ENCODE data around the gene MAST3. TPM values are rescaled to one million over a fixed set of nuclear protein-coding genes. Genes with fewer than 3 reads are reported as not detected.

The MAST3 gene
- total RNA-seq, 2 experiments from 2014 or later = 14.8 to 31.4 TPM

DNA sequence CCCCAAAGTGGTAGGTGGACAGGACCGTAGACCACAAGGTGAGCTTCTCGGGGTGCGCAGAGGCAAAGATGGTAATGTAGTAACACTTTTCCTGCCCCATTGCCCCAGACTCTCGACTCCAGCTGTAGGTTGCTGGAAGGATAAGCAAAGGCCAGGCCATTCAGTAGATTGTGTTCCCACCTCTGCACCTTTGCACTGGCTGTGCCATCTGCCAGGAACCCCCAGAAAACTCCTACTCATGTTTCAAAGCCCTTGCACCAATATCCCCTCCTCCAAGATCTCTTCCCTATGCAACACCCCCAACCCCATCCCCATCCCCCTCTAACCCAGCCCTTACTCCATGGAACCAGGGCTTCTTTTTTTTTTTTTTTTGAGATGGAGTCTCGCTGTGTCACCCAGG, 29.2 kb upstream of the MAST3 start:
- POLR2A ChIA-PET = no interaction called here
- H2AFZ ChIP-seq (ENCODE audit: low read length) = no peak overlapping the region
- no TSS peak for BruUV-seq (replicated peaks)
- no peaks in the 10 kb centered on the region for H4K20me1 ChIP-seq (ENCODE audit: insufficient read depth, low read length)
- intact Hi-C loops (cut with micrococcal nuclease; ENCODE audit: unreplicated experiment) = no loop called here
- H3K4me1 ChIP-seq (ENCODE audit: insufficient read depth, low read length, poor library complexity, severe bottlenecking) = no peaks in the 10 kb centered on the region
- H3K9me2 ChIP-seq (ENCODE audit: insufficient read depth, low read length) = no peaks in the 10 kb centered on the region
- H3K4me3 ChIP-seq (ENCODE audit: low read depth, low read length, poor library complexity, severe bottlenecking) = no peak overlapping the region
- no peaks in the 10 kb centered on the region for H3K79me2 ChIP-seq (ENCODE audit: insufficient read depth, low read depth, low read length)
- peaks cover 50% of the 10 kb centered on the region for H3K36me3 ChIP-seq (ENCODE audit: insufficient read depth, low read length)
- TF ChIP-seq EZH2phosphoT487 (IDR thresholded peaks at IDR 0.05; ENCODE audit: borderline replicate concordance, low read depth, low read length) = no peak
- TF ChIP-seq, protein P1, sequence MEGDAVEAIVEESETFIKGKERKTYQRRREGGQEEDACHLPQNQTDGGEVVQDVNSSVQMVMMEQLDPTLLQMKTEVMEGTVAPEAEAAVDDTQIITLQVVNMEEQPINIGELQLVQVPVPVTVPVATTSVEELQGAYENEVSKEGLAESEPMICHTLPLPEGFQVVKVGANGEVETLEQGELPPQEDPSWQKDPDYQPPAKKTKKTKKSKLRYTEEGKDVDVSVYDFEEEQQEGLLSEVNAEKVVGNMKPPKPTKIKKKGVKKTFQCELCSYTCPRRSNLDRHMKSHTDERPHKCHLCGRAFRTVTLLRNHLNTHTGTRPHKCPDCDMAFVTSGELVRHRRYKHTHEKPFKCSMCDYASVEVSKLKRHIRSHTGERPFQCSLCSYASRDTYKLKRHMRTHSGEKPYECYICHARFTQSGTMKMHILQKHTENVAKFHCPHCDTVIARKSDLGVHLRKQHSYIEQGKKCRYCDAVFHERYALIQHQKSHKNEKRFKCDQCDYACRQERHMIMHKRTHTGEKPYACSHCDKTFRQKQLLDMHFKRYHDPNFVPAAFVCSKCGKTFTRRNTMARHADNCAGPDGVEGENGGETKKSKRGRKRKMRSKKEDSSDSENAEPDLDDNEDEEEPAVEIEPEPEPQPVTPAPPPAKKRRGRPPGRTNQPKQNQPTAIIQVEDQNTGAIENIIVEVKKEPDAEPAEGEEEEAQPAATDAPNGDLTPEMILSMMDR (conservative IDR thresholded peaks at IDR 0.05; ENCODE audit: low read length) = no peak
- no peak overlapping the region for H3K4me2 ChIP-seq (ENCODE audit: low read length)
- CTCF ChIA-PET (ENCODE audit: unreplicated experiment) = no interaction called here
- no peak for DNase-seq (ENCODE audit: low spot score)
- no peaks in the 10 kb centered on the region for H3K9me3 ChIP-seq (ENCODE audit: low read length)
- H3K27ac ChIP-seq (ENCODE audit: low read depth, low read length, poor library complexity, severe bottlenecking) = no peak overlapping the region

DNA sequence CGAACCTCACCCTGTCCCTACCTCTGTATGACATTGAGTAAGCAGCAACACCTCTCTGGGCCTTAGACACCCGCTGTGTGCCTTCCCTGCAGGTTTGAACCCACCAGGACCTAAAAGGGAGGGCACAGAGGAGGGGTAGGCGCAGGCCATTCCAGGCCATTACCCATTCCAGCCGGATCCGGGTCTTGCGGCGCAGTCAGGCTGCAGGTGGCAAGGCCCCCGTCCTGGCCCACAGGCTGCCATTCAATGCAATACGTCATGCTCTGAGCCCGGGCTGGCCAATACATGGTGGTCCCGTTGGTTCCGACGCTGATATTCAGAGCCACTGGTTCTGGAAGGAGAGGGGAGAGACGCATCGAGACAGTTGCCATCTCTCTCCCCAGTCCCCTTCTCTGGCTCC, 28.2 kb upstream of the MAST3 start:
- Histone ChIP-seq H3K4me1 (ENCODE audit: insufficient read depth, low read length, poor library complexity, severe bottlenecking) (no peaks in the 10 kb centered on the region), H4K20me1 (ENCODE audit: insufficient read depth, low read length) (no peaks in the 10 kb centered on the region), H3K4me3 (ENCODE audit: low read depth, low read length, poor library complexity, severe bottlenecking) (no peak overlapping the region), H3K27ac (ENCODE audit: low read depth, low read length, poor library complexity, severe bottlenecking) (no peak overlapping the region), H3K79me2 (ENCODE audit: insufficient read depth, low read depth, low read length) (no peaks in the 10 kb centered on the region), H2AFZ (ENCODE audit: low read length) (no peak overlapping the region), H3K9me3 (ENCODE audit: low read length) (no peaks in the 10 kb centered on the region), H3K9me2 (ENCODE audit: insufficient read depth, low read length) (no peaks in the 10 kb centered on the region), H3K36me3 (ENCODE audit: insufficient read depth, low read length) (peaks cover 52% of the 10 kb centered on the region), H3K4me2 (ENCODE audit: low read length) (no peak overlapping the region)
- TF ChIP-seq, protein P1 (conservative IDR thresholded peaks at IDR 0.05; ENCODE audit: low read length) = no peak
- no peak for TF ChIP-seq EZH2phosphoT487 (IDR thresholded peaks at IDR 0.05; ENCODE audit: borderline replicate concordance, low read depth, low read length)
- BruUV-seq (replicated peaks) = no TSS peak
- ChIA-PET POLR2A (no interaction called here), CTCF (ENCODE audit: unreplicated experiment) (no interaction called here)
- no peak for DNase-seq (ENCODE audit: low spot score)
- intact Hi-C loops (cut with micrococcal nuclease; ENCODE audit: unreplicated experiment) = no loop called here

DNA sequence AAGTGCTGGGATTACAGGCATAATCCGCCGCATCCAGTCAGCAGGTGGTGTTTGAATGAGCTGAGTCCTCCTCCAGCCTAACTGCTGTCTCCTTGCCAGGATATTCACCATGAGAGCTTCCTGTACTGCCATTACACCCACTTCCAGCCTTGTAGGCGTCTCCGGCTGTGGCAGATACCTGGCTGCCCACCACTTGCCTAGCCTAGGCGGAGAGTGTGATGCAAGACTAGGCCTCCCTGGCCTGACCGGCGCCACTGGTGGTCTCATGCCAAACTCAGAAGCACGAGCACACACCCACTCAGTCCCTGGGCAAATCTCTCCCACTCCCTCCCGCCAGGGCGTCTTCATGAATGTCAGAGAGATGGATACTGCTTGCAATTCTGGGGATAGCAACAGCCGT, 27.4 kb upstream of the MAST3 start:
- no TSS peak for BruUV-seq (replicated peaks)
- no peaks in the 10 kb centered on the region for H3K79me2 ChIP-seq (ENCODE audit: insufficient read depth, low read depth, low read length)
- intact Hi-C loops (cut with micrococcal nuclease; ENCODE audit: unreplicated experiment) = no loop called here
- POLR2A ChIA-PET = no interaction called here
- no peak overlapping the region for H3K4me3 ChIP-seq (ENCODE audit: low read depth, low read length, poor library complexity, severe bottlenecking)
- H3K9me2 ChIP-seq (ENCODE audit: insufficient read depth, low read length) = no peaks in the 10 kb centered on the region
- TF ChIP-seq, protein P1 (conservative IDR thresholded peaks at IDR 0.05; ENCODE audit: low read length) = no peak
- TF ChIP-seq EZH2phosphoT487 (IDR thresholded peaks at IDR 0.05; ENCODE audit: borderline replicate concordance, low read depth, low read length) = no peak
- no peak overlapping the region for H3K4me2 ChIP-seq (ENCODE audit: low read length)
- H3K4me1 ChIP-seq (ENCODE audit: insufficient read depth, low read length, poor library complexity, severe bottlenecking) = no peaks in the 10 kb centered on the region
- H2AFZ ChIP-seq (ENCODE audit: low read length) = no peak overlapping the region
- no peak overlapping the region for H3K27ac ChIP-seq (ENCODE audit: low read depth, low read length, poor library complexity, severe bottlenecking)
- no peak for DNase-seq (ENCODE audit: low spot score)
- H3K36me3 ChIP-seq (ENCODE audit: insufficient read depth, low read length) = peaks cover 46% of the 10 kb centered on the region
- CTCF ChIA-PET (ENCODE audit: unreplicated experiment) = no interaction called here
- H4K20me1 ChIP-seq (ENCODE audit: insufficient read depth, low read length) = no peaks in the 10 kb centered on the region
- H3K9me3 ChIP-seq (ENCODE audit: low read length) = no peaks in the 10 kb centered on the region
